ENCODE measurements around the gene VSTM2L. TPM values are rescaled to one million over a fixed set of nuclear protein-coding genes. Genes with fewer than 3 reads are reported as not detected.
A peak's percentile ranks its signal among the peaks of the same experiment; 100 is the strongest.

The VSTM2L gene
- total RNA-seq, 1 experiment from 2014 or later = 39.2 TPM

DNA sequence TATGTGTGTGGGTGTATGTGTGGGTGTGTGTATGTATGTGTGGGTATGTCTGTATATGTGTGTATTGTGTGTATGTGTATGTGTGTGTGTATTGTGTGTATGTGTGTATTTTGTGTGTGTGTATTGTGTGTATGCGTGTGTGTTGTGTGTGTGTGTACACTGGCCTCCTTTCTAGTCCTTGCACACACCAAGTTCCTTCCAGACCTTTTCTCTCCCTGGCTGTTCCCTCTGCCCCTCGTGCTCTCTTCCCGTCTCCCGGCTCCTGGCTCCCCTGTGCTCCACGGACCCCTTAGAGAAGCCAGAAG is 11.4 kb downstream of the VSTM2L start:
- in situ Hi-C loops (cut with HindIII; ENCODE audit: low sequenced_read_pairs) = loop anchor here (10.0 kb wide), 1 partner anchor 80 kb away; no protein-coding TSS in a partner anchor
- no peak for DNase-seq (ENCODE audit: low spot score)

DNA sequence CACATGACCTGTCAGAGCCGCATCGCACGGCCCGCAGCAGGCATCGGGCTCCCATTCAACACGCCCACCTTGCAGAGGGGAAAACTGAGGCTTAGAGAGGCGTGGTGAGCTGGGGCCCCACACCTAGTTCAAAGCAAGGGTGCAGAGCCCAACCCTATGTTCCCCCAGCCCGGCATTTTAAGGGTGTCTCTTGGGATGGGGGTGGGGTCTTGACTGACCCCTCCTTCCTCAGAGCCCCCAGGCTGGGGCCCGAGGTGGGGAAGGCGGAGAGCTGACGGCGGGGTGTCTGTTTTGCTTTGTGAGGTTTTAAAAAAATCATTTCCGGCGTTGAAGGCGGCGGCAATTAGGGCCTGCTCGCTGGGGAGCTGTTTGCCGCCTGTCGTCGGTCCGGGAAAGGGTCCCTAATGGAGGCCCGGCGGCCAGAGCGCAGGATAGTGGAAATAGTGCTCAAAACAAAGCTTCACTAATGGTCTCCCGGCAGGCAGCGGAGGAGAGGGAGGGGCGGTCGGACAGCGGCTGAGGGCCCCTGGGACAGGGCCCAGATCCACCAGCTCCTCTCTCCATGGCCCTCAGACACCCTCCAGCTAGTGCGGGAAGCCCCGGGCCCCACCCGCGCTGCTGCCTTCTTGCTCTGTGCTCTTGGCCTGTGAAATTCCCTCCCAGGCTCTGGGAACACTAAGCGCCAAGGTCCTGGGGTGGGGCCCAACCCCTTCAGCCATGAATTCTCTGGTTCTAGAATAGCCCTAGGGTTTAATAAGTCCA is 11.9 kb downstream of the VSTM2L start:
- in situ Hi-C loops (cut with HindIII; ENCODE audit: low sequenced_read_pairs) = loop anchor here (10.0 kb wide), 1 partner anchor 80 kb away; no protein-coding TSS in a partner anchor
- DNase-seq (ENCODE audit: low spot score) = peak; percentile 29

DNA sequence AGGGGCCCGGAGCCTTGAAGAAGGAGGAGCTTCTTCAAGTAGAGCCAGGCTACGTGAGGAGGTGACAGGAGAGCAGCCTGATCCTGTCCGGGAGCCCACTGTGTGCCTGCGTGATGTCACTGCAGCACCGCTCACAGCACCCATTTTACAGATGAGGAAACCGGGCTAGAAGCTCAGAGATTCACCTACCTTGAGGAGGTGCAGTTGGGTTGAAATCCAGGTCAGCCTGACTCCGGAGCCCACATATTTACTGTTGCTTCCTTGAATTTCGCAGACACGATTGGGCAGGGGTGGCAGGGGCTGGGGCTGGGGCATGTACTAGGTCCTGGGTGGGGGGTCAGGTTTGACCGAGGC is 12.5 kb downstream of the VSTM2L start:
- no peak for DNase-seq (ENCODE audit: low spot score)
- in situ Hi-C loops (cut with HindIII; ENCODE audit: low sequenced_read_pairs) = loop anchor here (10.0 kb wide), 1 partner anchor 79 kb away; no protein-coding TSS in a partner anchor

DNA sequence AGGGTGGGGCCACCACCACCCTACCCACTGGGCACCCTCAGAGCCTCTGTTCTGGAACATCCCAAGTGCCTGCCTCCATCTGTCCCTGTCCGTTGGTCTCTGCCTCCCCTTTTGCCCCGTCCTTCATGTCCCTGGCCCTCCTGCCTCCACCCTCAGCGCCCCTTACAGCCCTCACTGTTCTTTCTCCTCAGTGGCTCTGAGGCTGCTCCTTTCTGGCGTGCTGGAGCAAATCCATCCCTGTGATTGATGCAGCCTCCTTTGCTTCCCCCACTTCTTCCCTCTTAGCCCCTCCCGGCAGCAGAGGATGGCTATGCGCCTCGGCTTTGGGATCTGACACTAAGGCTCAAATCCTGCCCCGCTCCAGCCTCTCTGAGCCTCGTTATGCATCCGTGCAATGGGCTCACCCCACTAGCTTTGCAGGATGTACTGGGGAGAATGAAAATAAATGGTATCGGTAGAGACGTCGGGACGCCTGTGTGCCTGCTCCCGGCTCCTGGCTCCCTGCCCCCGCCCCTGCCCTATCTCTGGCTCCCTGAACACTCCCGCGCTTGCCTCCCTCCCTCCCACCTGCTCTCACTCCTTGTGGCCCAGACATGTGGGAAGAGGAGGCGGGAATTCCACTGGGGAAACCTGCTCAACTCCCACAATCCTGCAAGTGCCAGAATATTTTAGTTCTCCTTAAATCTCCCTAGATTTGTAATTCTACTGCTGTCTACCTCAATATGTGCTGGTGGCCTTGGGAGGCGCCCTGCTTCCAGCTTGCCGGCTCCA is 13.1 kb downstream of the VSTM2L start:
- in situ Hi-C loops (cut with HindIII; ENCODE audit: low sequenced_read_pairs) = loop anchor here (10.0 kb wide), 1 partner anchor 79 kb away; no protein-coding TSS in a partner anchor
- no peak for DNase-seq (ENCODE audit: low spot score)

DNA sequence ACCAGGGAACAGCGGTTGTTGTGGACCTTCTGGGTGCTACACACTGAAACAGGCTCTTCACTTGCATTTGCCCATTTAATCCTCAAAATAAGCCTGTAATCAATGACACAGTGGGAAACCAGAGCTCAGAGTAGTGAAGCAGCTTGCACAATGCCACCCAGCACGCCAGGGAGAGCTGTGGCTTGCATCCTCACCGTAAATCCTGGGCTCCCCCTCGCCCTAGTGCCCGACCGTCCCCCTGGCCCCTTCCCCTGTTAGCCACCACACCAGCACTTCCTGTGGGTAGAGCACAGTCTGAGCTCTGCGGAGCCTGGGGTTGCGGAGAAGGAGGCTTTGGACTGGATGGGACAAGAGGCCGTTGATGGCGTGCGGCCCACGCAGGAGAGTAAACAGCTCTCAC is 14.5 kb downstream of the VSTM2L start:
- in situ Hi-C loops (cut with HindIII; ENCODE audit: low sequenced_read_pairs) = loop anchor here (10.0 kb wide), 1 partner anchor 77 kb away; no protein-coding TSS in a partner anchor
- DNase-seq (ENCODE audit: low spot score) = no peak

DNA sequence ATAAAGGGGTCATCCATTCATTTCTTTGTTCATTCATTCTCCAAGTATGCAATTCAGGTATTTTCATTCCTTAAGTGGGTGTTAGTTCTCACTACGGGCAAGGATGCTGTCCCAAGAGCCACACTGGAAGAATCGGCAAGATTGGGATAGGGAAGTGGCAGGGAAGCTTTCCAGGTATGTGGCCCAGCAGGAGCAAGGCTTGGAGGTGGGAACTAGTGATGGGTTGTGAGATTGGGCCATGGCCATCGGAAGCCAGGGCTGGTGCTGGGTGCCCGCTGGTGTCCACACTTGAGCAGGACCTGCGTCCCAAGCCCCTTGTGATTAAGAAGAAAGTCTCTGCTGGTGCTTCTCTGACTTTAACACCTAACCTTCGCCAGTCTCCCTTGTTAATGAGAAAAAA is 15.1 kb downstream of the VSTM2L start:
- in situ Hi-C loops (cut with HindIII; ENCODE audit: low sequenced_read_pairs) = loop anchor here (10.0 kb wide), 1 partner anchor 77 kb away; no protein-coding TSS in a partner anchor

DNA sequence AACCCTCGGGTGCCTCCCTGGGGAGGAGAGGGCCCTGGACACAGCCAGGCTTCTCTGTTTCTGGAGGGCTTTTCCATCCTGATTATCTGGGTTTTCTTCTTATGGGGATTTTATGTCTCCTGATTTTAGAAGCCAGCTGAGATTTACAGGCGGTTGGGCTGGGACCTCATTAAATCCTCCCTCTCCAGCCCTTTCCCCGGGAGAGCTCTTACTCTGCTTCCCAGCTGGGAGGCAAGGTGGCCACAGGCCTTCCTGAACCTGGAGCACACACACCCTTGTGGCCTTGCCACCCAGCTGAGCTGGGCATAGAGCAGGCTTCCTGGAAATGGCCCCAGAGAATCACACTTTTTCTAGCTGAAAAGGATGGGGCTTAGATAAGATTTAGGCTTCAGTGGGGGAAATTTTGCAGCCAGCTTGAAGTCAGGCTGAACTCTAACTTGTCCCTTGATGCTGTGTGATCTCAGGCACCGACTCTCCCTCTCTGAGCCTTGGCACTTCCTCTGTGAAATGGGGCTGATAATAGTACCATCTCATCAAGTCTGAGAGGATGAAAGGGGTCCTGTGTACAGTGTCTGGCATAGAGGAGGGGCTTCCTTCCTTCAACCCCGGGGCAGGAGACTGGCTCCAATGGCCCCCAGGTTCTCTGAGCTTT is 16.6 kb downstream of the VSTM2L start:
- in situ Hi-C loops (cut with HindIII; ENCODE audit: low sequenced_read_pairs) = loop anchor here (10.0 kb wide), 1 partner anchor 75 kb away; no protein-coding TSS in a partner anchor
- DNase-seq (ENCODE audit: low spot score) = no peak

More for the DNA sequence above, 15.1 kb downstream of the VSTM2L start:
- DNase-seq (ENCODE audit: low spot score) = no peak

DNA sequence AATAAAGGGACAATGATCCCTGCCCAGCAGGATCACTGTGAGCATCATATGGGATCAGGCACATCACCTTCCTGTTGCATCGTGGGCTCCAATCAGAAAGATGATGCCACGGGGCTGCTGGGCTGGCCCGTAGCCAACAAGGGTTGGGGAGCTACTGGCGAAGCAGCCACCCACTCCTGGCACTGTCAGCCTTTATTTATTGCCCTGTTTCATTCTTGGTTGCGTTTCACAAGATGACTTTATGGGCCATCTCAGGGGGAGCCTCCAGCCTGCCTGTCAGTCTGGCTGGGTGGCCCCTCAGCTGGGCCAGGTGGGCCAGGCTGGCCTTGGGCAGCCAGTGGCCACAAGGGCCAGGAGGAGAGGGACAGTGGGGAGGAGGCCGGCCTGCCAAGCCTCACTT is 17.3 kb downstream of the VSTM2L start:
- no peak for DNase-seq (ENCODE audit: low spot score)
- in situ Hi-C loops (cut with HindIII; ENCODE audit: low sequenced_read_pairs) = no loop called here

DNA sequence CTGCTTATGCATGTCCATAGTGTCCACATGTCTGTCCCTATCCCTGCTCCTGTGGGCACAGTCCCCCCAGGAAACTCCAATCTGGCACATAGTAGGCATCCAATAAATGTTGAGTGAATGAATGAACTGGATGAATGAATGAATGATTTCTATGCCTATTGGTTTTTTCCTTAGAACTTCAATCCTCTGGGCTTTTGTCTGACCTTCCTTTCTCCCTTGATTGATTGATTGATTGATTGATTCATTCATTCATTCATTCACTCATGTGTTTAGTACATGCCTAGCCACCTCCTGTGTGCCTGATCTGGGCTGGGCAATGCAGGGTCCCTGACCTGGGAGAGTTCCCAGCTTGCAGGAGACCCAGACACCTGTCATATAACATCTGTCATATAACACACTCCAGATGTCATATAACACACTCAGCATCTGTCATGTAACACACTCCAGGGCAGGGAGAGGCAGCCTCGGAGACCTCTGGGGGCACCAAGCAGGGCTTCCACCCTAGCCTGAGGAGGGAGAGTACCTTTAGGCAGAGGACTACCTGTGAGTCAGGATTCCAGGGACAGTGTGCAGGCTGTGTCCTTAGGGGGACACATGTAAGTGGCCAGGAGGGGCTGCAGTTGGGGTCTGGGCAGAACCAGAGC is 17.9 kb downstream of the VSTM2L start:
- no peak for DNase-seq (ENCODE audit: low spot score)

DNA sequence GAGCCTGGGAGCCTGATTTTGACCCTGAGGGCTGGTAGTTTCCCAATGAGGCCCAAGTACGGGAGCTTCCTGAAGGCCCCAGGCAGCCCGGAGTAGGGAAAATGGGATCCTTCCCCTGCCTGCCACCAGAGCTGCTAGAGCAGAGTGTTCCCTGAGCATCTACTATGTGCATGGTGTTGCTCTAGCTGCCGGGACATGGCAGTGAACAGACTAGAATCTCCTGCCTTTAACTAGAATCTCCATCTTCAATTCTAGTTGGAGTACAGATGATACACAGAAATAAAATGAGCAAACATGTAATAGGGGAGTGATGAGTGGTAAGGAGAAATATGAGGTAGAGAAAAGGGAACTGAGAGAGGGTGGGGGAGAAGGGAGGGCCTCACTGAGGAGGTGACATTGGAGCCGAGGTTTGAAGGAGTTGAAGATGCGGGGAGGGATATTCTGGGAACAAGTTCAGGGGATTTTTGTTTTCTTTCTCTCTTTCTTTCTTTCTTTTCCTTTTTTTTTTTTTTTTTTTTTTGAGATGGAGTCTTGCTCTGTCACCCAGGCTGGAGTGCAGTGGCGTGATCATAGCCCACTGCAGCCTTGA is 18.5 kb downstream of the VSTM2L start:
- no peak for DNase-seq (ENCODE audit: low spot score)
- in situ Hi-C loops (cut with HindIII; ENCODE audit: low sequenced_read_pairs) = no loop called here

More for the DNA sequence above, 17.9 kb downstream of the VSTM2L start:
- in situ Hi-C loops (cut with HindIII; ENCODE audit: low sequenced_read_pairs) = no loop called here

DNA sequence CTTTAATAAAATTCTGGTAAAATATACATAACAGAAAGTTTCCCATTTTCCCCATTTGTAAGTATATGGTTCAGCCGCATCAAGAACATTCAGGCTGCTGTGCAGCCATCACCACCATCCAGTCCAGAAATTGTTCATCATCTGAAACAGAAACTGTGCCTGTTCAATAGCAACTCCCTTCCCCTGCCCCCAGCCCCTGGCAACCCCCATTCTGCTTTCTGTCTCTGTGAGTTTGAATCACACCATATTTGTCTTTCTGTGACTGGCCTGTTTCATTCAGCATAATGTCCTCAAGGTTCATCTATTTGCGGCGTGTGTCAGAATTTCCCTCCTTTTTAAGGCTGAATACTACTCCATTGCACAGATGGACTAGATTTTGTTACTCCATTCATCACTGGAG is 19.1 kb downstream of the VSTM2L start:
- DNase-seq (ENCODE audit: low spot score) = no peak
- in situ Hi-C loops (cut with HindIII; ENCODE audit: low sequenced_read_pairs) = no loop called here

DNA sequence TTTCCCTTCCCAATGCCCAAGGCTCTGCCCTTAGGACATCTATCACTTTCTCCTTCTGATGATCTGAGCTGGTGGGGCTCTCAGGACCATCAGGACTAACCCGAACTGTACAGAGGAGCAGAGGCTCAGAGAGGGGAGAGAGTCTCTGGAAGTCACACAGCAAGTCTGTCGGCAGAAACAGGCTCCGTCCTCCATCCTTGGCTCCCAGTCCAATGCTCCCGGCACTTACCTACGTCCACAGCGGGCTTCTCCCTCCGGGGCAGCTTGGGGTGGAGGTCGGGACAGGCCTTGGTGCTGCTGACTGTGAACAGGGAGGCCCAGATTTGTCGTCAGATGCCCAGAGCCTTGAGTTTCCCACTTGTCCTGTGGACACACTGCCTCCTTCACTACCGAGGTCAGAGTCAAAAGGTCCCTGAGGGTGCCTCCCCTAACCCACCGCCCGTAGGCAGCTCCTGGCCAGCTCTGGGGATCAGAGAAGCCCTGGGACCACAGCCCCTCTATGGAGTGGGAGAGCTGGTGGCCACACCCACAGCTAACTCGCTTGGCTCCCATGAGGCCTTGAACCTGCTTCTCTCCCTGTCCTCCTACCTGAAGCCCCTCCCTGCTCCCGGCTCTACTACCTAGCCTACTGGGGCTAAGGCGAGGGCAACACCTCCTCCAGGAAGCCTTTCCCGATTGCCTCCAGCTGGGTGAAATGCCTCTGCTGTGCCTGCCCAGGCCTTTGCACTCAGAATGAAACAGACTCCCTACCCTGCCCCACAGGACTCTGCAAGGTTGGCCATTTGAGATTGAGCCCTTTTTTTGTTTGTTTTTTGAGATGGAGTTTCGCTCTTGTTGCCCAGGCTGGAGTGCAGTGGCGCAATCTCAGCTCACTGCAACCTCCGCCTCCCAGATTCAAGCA is 22.6 kb downstream of the VSTM2L start:
- no peak for DNase-seq (ENCODE audit: low spot score)
- in situ Hi-C loops (cut with HindIII; ENCODE audit: low sequenced_read_pairs) = no loop called here

DNA sequence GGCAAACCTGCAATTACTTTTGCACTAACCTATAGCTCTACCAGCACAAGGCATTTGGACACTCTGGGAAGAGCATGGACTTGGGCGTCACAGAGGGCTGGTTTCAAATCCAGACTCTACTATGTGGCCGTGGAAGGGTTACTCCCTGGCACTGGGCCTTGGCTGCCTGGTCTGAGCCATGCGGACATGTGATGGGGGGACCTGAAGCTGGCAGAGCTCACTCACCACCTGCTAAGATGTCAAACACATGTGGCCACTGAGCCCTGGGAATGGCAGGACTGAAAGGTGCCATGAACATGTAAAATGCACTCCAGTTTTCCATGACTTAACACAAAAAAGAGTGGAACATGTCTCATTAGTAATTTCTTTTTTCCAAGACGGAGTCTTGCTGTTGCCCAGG is 23.7 kb downstream of the VSTM2L start:
- in situ Hi-C loops (cut with HindIII; ENCODE audit: low sequenced_read_pairs) = no loop called here
- DNase-seq (ENCODE audit: low spot score) = no peak

DNA sequence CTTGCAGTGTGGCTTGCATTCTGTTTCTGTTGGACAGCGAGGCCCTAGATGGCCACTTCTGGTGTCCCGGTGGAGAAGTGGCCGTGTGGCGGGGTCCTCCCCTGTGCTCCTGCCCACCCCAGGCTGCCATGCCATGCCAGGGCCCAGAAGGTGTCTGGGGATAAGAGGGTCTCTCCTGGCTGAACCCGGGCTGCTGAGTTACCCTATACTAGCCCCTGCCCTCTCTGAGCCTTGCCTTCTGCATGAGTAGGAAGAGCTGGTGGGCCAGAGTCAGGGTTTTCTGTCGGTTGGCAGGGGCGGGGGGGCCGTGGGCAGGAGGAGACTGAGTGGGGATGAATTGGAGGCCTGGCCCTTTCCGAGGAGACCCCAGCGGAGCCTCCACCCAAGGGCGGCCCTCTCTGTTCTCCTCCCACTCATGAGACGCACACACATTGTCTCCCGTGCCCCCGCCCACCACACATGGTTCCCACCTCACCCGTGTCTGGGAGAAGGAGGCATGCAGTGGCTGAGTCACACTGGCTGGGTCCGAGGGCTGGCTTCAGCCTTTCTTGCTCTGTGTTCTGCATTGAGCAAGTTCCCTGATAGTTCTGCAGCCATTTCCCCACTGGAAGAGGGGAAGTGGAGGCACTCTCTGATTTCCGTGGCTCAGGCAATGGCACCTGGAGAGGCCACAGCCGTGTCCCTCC is 24.6 kb downstream of the VSTM2L start:
- DNase-seq (ENCODE audit: low spot score) = no peak
- in situ Hi-C loops (cut with HindIII; ENCODE audit: low sequenced_read_pairs) = no loop called here

DNA sequence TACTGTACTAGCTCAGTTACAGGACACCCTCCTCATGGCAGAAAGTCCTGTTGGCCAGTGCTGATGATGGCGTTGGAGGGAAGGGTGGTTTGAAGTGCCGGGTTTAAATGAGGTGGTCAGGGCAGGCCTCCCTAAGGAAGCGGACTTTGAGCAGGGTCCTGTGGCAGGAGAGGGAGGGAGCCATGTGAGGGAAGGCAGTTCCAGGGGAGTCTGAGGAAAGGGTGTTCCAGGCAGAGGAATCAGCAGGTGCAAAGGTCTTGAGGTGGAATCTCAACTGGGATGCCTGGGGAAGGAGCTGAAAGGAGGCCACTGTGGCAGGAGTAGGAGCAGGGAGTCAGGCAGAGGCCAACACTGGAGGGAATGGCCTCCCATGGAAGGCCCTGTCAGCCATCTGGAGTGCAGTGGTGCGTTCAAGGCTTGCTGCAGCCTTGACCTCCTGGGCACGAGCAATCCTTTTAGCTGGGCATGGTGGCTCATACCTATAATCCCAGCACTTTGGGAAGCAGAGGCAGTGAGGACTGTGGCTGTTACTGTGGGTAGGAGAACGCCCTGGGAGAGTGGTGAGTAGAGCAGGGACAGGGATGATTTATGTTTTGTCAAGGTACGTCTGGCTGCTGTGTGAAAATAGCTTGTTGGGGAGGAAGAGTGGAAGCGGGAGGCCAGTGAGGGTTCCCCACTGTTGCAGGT is 26.2 kb downstream of the VSTM2L start:
- in situ Hi-C loops (cut with HindIII; ENCODE audit: low sequenced_read_pairs) = no loop called here
- DNase-seq (ENCODE audit: low spot score) = no peak

DNA sequence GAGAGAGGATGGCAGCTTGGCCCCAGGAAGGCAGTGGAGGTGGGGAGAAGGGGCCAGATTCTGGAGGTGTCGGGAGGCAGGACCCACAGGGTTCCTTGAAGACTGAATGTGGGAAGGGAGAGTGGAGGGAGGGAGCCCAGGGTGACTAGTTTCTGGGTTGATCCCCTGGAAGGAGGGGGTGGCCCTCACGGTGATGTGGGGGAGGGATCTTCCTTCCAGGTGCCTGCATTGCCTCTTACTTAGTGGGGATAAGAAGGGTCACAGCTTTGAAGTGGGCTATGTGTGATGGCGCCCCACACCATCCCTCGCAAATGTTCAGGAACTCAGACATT is 26.7 kb downstream of the VSTM2L start:
- in situ Hi-C loops (cut with HindIII; ENCODE audit: low sequenced_read_pairs) = no loop called here
- DNase-seq (ENCODE audit: low spot score) = no peak

All from G401 (cell line).